HL-60 (cell line): ENCODE data around the gene EIF3A.
"Not testable (repeated sequence)": the region's sequence is repeated elsewhere in the genome, so short reads cannot be mapped to it uniquely, and the experiment has no call there.

Source experiments
- CTCF ChIP-seq: IDR thresholded peaks from one replicate; pipeline ENCODE4 v1.5.1; 2011; ENCODE audit warnings: low read length, control low read depth, inconsistent platforms; ENCODE audit not compliant: insufficient read depth
- REST ChIP-seq: IDR thresholded peaks from 2 replicates; pipeline ENCODE4 v1.6.1; 2012; ENCODE audit warnings: low read depth; ENCODE audit not compliant: insufficient replicate concordance

DNA sequence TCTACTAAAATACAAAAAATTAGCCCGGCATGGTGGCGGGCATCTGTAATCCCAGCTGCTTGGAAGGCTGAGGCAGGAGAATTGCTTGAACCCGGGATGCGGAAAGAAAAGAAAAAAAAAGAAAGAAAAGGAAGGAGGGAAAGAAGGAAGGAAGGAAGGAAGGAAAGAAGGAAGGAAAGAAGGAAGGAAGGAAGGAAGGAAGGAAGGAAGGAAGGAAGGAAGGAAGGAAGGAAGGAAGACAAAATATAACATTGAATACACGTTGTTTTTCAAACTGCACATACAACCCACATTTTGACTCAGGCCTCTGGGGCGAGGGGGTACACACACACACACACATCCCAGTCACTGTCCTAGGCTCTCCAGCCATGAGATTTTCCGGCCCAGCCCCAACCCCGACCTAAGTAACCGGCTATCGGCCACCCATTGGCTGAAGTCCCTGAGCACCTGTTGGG lies 52.1 kb downstream of the EIF3A start:
- TF ChIP-seq CTCF, REST: not testable (repeated sequence)
